Stimulated activated CD8-positive, alpha-beta memory T cell treated with anti-CD3 and anti-CD28 coated beads, Interleukin-12 subunit alpha, Interleukin-12 subunit beta, amount 100 ng/mL, for 24 hours (primary cell): ENCODE results near the gene RBMS1.
"Not testable (repeated sequence)": the region's sequence is repeated elsewhere in the genome, so short reads cannot be mapped to it uniquely, and the experiment has no call there.

ENCODE experiments used
- DNase-seq: peaks from one replicate; pipeline ENCODE4 v3.0.0-alpha.2; 2020; ENCODE audit errors: extremely low read depth

The RBMS1 gene

GRCh38 chr2:160471950-160472349 is 21.7 kb downstream of the RBMS1 start:
- no peak for DNase-seq

DNA sequence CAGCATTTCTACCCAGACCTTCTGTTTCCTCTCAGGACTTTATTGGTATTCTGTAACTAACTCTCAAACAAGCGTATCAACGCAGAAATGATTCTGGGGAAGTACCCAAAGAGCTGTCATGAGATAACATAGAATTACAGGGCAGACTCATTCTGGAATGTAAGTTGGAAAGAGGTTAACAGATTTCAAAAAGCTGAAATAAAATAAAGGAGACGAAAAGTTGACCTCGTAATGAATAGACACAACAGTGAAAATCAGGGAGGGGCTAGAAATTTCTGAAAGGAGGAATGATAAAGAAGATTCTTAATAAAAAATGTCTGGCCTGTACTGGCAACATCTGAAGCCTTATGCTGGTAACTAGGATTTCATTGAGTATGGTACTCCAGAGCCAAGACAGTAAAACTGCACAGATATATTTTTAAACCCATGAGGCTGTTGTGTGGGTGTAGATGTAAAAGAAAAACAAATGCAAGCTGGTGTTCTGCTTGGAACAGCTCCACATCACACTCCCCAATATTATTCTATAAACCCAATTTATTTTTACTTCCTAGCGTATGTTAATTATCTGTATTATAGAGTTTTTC is 23.9 kb downstream of the RBMS1 start:
- no peak for DNase-seq

- DNase-seq, result no peak
Observed at GRCh38 chr2:160469164-160469563, 24.4 kb downstream of the RBMS1 start.

DNA sequence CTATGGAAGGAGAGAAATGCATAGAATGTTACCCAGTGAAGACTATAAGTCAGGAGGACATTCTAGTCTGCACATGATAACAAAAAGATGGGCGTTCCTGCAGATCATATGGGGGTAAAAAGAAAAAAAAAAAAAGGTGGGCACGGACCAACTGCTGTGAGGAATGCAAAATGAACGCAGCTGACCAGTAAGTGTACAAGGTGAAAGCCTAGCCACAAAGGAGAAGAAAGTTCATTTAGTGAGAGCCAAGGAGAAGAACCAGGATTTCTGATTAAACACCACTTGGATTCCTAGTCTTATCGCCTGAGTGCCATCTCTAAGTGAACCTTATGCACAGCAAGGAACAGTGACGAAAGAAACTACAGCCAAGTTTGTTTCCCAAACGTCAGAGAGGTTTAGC is 26.5 kb downstream of the RBMS1 start:
- no peak for DNase-seq

GRCh38 chr2:160465406-160465805 is 28.2 kb downstream of the RBMS1 start:
- DNase-seq, result no peak

GRCh38 chr2:160465002-160465401 is 28.6 kb downstream of the RBMS1 start:
- DNase-seq, result no peak

- no peak for DNase-seq
Observed at GRCh38 chr2:160464017-160464416, 29.6 kb downstream of the RBMS1 start.

- no peak for DNase-seq
Observed at GRCh38 chr2:160463245-160463644, 30.4 kb downstream of the RBMS1 start.

- no peak for DNase-seq
Observed at GRCh38 chr2:160460333-160460731, 33.3 kb downstream of the RBMS1 start.

DNA sequence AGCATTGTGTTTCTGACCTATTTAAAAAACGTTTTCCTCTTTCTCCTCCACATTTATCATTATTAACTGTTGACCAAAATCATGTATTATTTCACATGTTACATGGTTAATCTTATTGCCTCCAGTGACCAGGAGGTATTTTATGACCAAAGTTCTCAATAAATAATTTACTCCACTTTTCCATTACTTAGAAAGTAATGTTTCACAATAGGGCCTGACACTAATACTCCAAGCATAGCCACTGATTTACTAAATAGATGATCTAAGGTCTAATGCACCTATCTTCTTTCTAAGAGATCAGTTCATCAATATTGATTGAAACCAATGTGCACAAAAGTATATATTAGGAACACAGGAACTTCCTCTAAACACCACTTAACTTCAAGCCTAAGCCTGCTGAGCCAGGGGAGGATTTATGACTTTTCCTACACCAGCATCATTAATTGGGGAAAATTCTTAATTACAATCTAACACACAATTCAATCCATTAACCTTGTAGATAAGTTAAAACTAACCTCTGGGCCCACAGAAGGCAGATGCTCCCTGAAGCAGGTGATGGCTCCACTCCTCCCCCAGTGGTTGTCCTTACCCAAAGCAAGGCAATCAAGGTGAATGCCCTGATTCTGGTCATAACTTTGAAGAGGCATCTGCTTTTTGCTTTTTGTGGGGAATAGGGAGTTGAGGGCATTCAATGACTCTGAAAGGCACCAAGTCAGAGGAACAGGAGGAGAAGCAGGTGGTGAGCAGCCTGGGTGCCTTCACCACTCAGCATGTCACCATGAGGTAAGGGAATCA is 33.9 kb downstream of the RBMS1 start:
- DNase-seq, result no peak

DNA sequence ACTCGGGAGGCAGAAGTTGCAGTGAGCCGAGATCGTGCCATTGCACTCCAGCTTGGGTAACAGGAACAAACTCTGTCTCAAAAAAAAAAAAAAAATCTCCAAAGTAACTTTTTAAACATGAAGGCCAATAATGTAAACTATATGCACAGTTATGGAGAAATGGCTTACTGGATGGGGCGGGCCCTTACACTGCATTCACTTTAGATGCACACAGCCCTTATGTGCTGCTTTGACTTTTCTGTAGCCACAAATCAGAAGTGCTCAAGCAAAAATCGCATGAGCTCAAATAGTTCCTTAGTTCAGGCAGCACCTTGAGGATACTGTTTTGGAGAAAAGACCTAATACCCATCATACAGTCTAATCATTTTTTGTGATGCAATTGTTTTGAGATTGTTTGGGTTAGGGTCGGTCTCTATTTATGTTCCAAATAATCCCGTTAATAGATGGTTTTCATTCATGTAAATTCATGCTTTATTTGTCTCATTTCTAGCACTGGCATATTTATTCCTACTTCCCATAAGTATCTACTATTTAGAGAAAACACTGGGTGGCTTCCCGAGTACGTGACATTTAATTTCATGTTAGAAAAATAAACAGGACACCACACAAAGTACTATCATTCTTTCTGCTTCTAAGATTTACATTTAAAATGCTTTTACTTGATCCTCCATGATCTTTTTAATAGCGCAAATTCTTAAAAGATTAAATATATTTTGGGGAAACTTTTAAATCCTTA is 34.7 kb downstream of the RBMS1 start:
- no peak for DNase-seq

DNA sequence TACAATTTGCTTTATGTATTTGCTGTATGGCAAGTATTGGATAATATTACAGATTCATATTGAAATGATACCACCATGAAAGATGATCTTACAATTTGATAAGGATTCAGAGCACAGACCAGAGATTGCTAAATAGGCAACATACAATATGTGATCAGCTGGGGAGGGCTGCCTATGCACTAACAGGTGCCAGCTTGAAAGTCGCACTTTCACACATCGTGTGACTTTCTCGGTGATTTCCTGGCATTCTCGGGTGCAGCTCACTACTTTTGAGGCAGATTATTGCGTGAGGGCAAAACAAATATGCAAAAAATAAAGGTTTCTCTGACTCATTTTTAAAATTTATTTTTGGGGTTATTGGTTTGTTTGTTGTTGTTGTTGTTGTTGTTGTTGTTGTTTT is 36.0 kb downstream of the RBMS1 start:
- no peak for DNase-seq

- no peak for DNase-seq
Observed at GRCh38 chr2:160454070-160454797, 39.4 kb downstream of the RBMS1 start.

DNA sequence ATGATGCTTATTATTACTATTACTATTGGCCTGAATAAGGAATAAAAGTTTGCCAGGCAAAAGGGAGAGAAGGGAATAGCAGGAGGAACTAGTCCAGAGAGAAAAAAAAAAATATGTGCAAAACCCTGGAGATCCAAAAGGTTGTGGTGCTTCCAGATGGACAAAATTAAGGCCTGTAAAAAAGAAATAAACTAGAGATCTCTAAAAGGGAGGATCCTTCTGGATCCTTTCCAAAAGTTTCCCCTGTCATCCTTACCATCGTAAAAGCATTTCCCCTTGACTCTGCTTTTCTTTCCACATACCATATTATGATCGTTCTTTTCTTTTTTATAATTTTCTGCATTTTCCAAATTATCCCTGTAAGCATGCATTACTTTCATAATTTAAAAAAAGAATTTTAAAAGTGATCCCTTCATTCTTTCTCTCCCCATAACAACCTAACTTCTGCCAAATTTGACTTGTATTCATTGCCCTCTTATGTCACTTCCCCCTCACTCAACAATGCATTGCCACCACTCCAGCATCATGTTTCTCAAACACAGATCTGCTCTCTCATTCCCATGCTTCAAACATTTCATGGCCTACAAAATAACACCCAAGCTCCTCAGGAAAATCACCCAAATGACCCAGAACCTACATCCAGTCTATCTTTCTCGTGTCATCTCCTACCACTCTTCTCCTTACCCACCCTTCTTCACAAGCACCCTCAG is 40.3 kb downstream of the RBMS1 start:
- no peak for DNase-seq

GRCh38 chr2:160450486-160450885 is 43.1 kb downstream of the RBMS1 start:
- no peak for DNase-seq

- not testable (repeated sequence) for DNase-seq
Observed at GRCh38 chr2:160448821-160449220, 44.8 kb downstream of the RBMS1 start.

GRCh38 chr2:160445673-160446072 is 47.9 kb downstream of the RBMS1 start:
- no peak for DNase-seq

- DNase-seq, result no peak
Observed at GRCh38 chr2:160442603-160443002, 51.0 kb downstream of the RBMS1 start.

DNA sequence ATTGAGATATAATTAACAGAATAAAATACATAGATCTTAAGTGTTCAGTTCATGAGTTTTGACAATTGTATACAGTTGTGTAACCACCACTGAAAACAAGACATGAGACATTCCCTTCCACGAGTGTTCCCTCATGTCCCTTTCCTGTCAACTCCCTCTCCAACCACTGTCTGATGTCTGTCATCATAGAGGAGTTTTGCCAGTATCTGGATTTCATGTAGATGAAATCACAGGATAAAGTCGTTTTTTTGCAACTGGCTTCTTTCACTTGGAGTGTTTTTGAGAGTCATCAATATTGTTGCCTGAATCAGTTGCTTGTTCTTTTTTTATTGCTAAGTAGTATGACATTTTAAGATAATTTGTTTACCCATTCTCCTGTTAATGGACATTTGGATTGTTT is 52.7 kb downstream of the RBMS1 start:
- DNase-seq, result no peak

GRCh38 chr2:160439038-160439437 is 54.6 kb downstream of the RBMS1 start:
- not testable (repeated sequence) for DNase-seq

- DNase-seq, result no peak
Observed at GRCh38 chr2:160437273-160437672, 56.3 kb downstream of the RBMS1 start.
